Measurements from ENCODE around the gene HRK.

Gene HRK

GRCh38 chr12:116910280-116910644, 29.0 kb upstream of the HRK start:
- Mint-ChIP-seq H3K36me3 (ENCODE audit: low read depth) (peaks cover 18% of the 10 kb centered on the region), H3K9me3 (peaks cover 8% of the 10 kb centered on the region), H3K4me1 (peaks cover 16% of the 10 kb centered on the region), H3K27me3 (ENCODE audit: low read depth, poor library complexity) (peaks cover 28% of the 10 kb centered on the region), H3K4me3 (peak overlapping the region; percentile 86), H3K27ac (no peak overlapping the region)
- no peak for TF ChIP-seq CTCF (IDR thresholded peaks at IDR 0.05)
- no peak for DNase-seq

- Mint-ChIP-seq H3K27ac (no peak overlapping the region), H3K4me1 (peaks cover 6% of the 10 kb centered on the region), H3K9me3 (peaks cover 8% of the 10 kb centered on the region), H3K27me3 (ENCODE audit: low read depth, poor library complexity) (peaks cover 50% of the 10 kb centered on the region), H3K36me3 (ENCODE audit: low read depth) (no peaks in the 10 kb centered on the region), H3K4me3 (no peak overlapping the region)
- no peak for TF ChIP-seq CTCF (IDR thresholded peaks at IDR 0.05)
- no peak for DNase-seq
These were observed 25.0 kb upstream of the HRK start for GRCh38 chr12:116906285-116906684.

- Mint-ChIP-seq H3K27me3 (ENCODE audit: low read depth, poor library complexity) (peaks cover 61% of the 10 kb centered on the region), H3K36me3 (ENCODE audit: low read depth) (no peaks in the 10 kb centered on the region), H3K4me3 (no peak overlapping the region)
These were observed 22.6 kb upstream of the HRK start for GRCh38 chr12:116903818-116904217.

GRCh38 chr12:116901612-116902011, 20.4 kb upstream of the HRK start:
- no peak overlapping the region for H3K4me3 Mint-ChIP-seq
- no peak for TF ChIP-seq CTCF (IDR thresholded peaks at IDR 0.05)
- peaks cover 49% of the 10 kb centered on the region for H3K27me3 Mint-ChIP-seq (ENCODE audit: low read depth, poor library complexity)
- no peak overlapping the region for H3K27ac Mint-ChIP-seq
- DNase-seq, result no peak
- no peaks in the 10 kb centered on the region for H3K36me3 Mint-ChIP-seq (ENCODE audit: low read depth)
- H3K4me1 Mint-ChIP-seq, result peaks cover 10% of the 10 kb centered on the region
- no peaks in the 10 kb centered on the region for H3K9me3 Mint-ChIP-seq

More at GRCh38 chr12:116903818-116904217, 22.6 kb upstream of the HRK start:
- DNase-seq, result no peak
- no peaks in the 10 kb centered on the region for H3K9me3 Mint-ChIP-seq
- peaks cover 7% of the 10 kb centered on the region for H3K4me1 Mint-ChIP-seq
- H3K27ac Mint-ChIP-seq, result no peak overlapping the region
- TF ChIP-seq CTCF (IDR thresholded peaks at IDR 0.05), result no peak

- TF ChIP-seq CTCF (IDR thresholded peaks at IDR 0.05), result no peak
- H3K9me3 Mint-ChIP-seq, result no peaks in the 10 kb centered on the region
- H3K4me1 Mint-ChIP-seq, result peaks cover 10% of the 10 kb centered on the region
- no peak for DNase-seq
- no peaks in the 10 kb centered on the region for H3K36me3 Mint-ChIP-seq (ENCODE audit: low read depth)
- H3K27ac Mint-ChIP-seq, result no peak overlapping the region
- H3K27me3 Mint-ChIP-seq (ENCODE audit: low read depth, poor library complexity), result peaks cover 36% of the 10 kb centered on the region
- no peak overlapping the region for H3K4me3 Mint-ChIP-seq
These were observed 17.4 kb upstream of the HRK start for GRCh38 chr12:116898669-116899068.

GRCh38 chr12:116897476-116897875, 16.2 kb upstream of the HRK start:
- peaks cover 10% of the 10 kb centered on the region for H3K4me1 Mint-ChIP-seq
- no peak for TF ChIP-seq CTCF (IDR thresholded peaks at IDR 0.05)
- no peak for DNase-seq
- no peak overlapping the region for H3K27ac Mint-ChIP-seq
- H3K4me3 Mint-ChIP-seq, result no peak overlapping the region
- no peaks in the 10 kb centered on the region for H3K9me3 Mint-ChIP-seq
- peaks cover 36% of the 10 kb centered on the region for H3K27me3 Mint-ChIP-seq (ENCODE audit: low read depth, poor library complexity)
- no peaks in the 10 kb centered on the region for H3K36me3 Mint-ChIP-seq (ENCODE audit: low read depth)
